ENCODE results near the gene LIME1. TPM values are rescaled to one million over a fixed set of nuclear protein-coding genes. Genes with fewer than 3 reads are reported as not detected.

The LIME1 gene
- total RNA-seq, 1 experiment from 2014 or later: 4.5 TPM

DNA sequence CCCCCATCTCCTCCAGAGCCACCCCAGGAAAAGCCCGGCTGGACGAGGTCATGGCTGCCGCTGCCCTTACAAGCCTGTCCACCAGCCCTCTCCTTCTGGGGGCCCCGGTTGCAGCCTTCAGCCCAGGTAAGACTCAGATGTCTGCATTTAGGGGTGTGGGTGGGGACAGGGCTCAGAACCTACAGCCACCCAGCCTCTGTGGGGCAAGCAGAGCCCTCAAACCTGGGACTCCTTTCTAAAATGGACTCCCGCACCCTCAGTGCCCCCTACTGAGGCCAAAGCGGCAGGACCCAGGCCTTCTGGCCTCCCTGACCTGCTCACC is 4.9 kb downstream of the LIME1 start (continued):
- TF ChIP-seq, protein P1, sequence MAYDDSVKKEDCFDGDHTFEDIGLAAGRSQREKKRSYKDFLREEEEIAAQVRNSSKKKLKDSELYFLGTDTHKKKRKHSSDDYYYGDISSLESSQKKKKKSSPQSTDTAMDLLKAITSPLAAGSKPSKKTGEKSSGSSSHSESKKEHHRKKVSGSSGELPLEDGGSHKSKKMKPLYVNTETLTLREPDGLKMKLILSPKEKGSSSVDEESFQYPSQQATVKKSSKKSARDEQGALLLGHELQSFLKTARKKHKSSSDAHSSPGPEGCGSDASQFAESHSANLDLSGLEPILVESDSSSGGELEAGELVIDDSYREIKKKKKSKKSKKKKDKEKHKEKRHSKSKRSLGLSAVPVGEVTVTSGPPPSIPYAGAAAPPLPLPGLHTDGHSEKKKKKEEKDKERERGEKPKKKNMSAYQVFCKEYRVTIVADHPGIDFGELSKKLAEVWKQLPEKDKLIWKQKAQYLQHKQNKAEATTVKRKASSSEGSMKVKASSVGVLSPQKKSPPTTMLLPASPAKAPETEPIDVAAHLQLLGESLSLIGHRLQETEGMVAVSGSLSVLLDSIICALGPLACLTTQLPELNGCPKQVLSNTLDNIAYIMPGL (CRISPR knock-in tag; IDR thresholded peaks at IDR 0.05): no peak

DNA sequence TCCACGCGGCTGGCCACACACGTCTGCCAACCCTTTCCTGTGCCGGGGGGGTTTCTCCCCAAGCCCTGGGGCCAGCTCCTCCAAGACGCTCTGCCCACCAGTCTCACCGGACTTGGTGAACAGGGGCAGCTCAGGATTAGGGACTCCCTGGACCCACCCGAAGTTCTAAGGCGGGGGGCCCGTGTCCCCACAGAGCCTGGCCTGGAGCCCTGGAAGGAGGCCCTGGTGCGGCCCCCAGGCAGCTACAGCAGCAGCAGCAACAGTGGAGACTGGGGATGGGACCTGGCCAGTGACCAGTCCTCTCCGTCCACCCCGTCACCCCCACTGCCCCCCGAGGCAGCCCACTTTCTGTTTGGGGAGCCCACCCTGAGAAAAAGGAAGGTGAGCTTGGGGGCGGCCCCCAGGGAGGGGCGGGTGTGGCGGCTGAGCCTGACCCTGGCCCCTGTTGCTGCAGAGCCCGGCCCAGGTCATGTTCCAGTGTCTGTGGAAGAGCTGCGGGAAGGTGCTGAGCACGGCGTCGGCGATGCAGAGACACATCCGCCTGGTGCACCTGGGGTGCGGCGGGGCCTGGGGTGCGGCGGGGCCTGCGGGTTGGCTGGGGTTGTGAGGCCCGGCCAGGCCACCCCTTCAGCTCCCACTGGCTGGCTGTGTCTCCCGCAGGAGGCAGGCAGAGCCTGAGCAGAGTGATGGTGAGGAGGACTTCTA is 5.4 kb downstream of the LIME1 start:
- DNase-seq (ENCODE audit: low spot score): no peak
- CTCF ChIA-PET: interaction anchor here (1.0 to 2.1 kb wide), 14 partner anchors 10 to 342 kb away, joined by 3 to 33 read pairs (median 8); partner anchors contain the start of genes ARFRP1, PTK6, TPD52L2 and ZGPAT
- POLR2A ChIA-PET: interaction anchor here (0.9 to 1.5 kb wide), 4 partner anchors 34 to 220 kb away, joined by 3 to 8 read pairs (median 4); partner anchors contain the start of genes ARFRP1, TPD52L2 and ZGPAT
- no peak overlapping the region for H3K27ac Mint-ChIP-seq
- TF ChIP-seq, protein P2, sequence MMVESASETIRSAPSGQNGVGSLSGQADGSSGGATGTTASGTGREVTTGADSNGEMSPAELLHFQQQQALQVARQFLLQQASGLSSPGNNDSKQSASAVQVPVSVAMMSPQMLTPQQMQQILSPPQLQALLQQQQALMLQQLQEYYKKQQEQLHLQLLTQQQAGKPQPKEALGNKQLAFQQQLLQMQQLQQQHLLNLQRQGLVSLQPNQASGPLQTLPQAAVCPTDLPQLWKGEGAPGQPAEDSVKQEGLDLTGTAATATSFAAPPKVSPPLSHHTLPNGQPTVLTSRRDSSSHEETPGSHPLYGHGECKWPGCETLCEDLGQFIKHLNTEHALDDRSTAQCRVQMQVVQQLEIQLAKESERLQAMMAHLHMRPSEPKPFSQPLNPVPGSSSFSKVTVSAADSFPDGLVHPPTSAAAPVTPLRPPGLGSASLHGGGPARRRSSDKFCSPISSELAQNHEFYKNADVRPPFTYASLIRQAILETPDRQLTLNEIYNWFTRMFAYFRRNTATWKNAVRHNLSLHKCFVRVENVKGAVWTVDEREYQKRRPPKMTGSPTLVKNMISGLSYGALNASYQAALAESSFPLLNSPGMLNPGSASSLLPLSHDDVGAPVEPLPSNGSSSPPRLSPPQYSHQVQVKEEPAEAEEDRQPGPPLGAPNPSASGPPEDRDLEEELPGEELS (CRISPR knock-in tag; IDR thresholded peaks at IDR 0.05): no peak
- TF ChIP-seq, protein P3, sequence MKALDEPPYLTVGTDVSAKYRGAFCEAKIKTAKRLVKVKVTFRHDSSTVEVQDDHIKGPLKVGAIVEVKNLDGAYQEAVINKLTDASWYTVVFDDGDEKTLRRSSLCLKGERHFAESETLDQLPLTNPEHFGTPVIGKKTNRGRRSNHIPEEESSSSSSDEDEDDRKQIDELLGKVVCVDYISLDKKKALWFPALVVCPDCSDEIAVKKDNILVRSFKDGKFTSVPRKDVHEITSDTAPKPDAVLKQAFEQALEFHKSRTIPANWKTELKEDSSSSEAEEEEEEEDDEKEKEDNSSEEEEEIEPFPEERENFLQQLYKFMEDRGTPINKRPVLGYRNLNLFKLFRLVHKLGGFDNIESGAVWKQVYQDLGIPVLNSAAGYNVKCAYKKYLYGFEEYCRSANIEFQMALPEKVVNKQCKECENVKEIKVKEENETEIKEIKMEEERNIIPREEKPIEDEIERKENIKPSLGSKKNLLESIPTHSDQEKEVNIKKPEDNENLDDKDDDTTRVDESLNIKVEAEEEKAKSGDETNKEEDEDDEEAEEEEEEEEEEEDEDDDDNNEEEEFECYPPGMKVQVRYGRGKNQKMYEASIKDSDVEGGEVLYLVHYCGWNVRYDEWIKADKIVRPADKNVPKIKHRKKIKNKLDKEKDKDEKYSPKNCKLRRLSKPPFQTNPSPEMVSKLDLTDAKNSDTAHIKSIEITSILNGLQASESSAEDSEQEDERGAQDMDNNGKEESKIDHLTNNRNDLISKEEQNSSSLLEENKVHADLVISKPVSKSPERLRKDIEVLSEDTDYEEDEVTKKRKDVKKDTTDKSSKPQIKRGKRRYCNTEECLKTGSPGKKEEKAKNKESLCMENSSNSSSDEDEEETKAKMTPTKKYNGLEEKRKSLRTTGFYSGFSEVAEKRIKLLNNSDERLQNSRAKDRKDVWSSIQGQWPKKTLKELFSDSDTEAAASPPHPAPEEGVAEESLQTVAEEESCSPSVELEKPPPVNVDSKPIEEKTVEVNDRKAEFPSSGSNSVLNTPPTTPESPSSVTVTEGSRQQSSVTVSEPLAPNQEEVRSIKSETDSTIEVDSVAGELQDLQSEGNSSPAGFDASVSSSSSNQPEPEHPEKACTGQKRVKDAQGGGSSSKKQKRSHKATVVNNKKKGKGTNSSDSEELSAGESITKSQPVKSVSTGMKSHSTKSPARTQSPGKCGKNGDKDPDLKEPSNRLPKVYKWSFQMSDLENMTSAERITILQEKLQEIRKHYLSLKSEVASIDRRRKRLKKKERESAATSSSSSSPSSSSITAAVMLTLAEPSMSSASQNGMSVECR (CRISPR knock-in tag; IDR thresholded peaks at IDR 0.05; ENCODE audit: borderline replicate concordance): no peak
- TF ChIP-seq GTF2I (CRISPR knock-in tag; conservative IDR thresholded peaks at IDR 0.05): no peak
- no peak for TF ChIP-seq CREM (CRISPR knock-in tag; IDR thresholded peaks at IDR 0.05)
- H3K36me3 Mint-ChIP-seq: 0 out of 2 replicates have a peak, but pooled peaks cover 3% of the 10 kb centered on the region
- no peaks in the 10 kb centered on the region for H3K9me3 Mint-ChIP-seq
- ATAC-seq: no peak
- no peaks in the 10 kb centered on the region for H3K27me3 Mint-ChIP-seq (ENCODE audit: low read depth)
- H3K4me1 Mint-ChIP-seq: no peaks in the 10 kb centered on the region
- H3K4me3 Mint-ChIP-seq: no peak overlapping the region

DNA sequence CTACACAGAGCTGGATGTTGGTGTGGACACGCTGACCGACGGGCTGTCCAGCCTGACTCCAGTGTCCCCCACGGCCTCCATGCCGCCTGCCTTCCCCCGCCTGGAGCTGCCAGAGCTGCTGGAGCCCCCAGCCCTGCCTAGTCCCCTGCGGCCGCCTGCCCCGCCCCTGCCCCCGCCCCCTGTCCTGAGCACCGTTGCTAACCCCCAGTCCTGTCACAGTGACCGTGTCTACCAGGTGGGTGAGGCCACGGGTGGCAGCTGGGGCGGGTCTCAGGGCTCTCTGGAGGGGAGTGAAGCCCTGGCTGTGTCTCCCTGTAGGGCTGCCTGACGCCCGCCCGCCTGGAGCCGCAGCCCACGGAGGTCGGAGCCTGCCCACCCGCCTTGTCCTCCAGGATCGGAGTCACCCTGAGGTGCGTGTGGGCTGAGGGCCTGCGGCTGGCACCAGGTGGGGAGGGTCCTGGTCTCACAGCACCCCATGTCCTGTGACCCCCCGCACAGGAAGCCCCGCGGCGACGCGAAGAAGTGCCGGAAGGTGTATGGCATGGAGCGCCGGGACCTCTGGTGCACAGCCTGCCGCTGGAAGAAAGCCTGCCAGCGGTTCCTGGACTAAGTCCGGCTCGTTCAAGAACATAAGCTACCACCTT is 6.0 kb downstream of the LIME1 start:
- no peak overlapping the region for H3K27ac Mint-ChIP-seq
- POLR2A ChIA-PET: interaction anchor here (0.9 to 1.1 kb wide), 2 partner anchors 44 to 221 kb away, joined by 3 read pairs; no protein-coding TSS in a partner anchor
- no peaks in the 10 kb centered on the region for H3K4me1 Mint-ChIP-seq
- 0 out of 2 replicates have a peak, but pooled peaks cover 3% of the 10 kb centered on the region for H3K36me3 Mint-ChIP-seq
- DNase-seq (ENCODE audit: low spot score) (no peak), ATAC-seq (no peak)
- no peaks in the 10 kb centered on the region for H3K9me3 Mint-ChIP-seq
- no peak overlapping the region for H3K4me3 Mint-ChIP-seq
- no peaks in the 10 kb centered on the region for H3K27me3 Mint-ChIP-seq (ENCODE audit: low read depth)
- CTCF ChIA-PET: interaction anchor here (0.6 to 2.1 kb wide), 5 partner anchors 9 to 231 kb away, joined by 3 to 33 read pairs (median 6); partner anchors contain the start of genes ARFRP1 and ZGPAT
- TF ChIP-seq PRRX2 (CRISPR knock-in tag; IDR thresholded peaks at IDR 0.05) (no peak), NFYB (CRISPR knock-in tag; conservative IDR thresholded peaks at IDR 0.05; ENCODE audit: low read depth) (no peak), CREM (CRISPR knock-in tag; IDR thresholded peaks at IDR 0.05) (no peak), ZNF219 (CRISPR knock-in tag; IDR thresholded peaks at IDR 0.05; ENCODE audit: borderline replicate concordance) (no peak), EMX1 (CRISPR knock-in tag; IDR thresholded peaks at IDR 0.05) (no peak), NR1H2 (CRISPR knock-in tag; IDR thresholded peaks at IDR 0.05) (no peak), JAZF1 (CRISPR knock-in tag; IDR thresholded peaks at IDR 0.05) (no peak), NR3C1 (CRISPR knock-in tag; conservative IDR thresholded peaks at IDR 0.05; ENCODE audit: low read depth) (no peak), GRHL2 (CRISPR knock-in tag; IDR thresholded peaks at IDR 0.05; ENCODE audit: insufficient replicate concordance, severe bottlenecking) (no peak), TEAD1 (CRISPR knock-in tag; IDR thresholded peaks at IDR 0.05) (no peak), TP53 (CRISPR knock-in tag; IDR thresholded peaks at IDR 0.05) (no peak), GTF2I (CRISPR knock-in tag; conservative IDR thresholded peaks at IDR 0.05) (no peak)
- TF ChIP-seq, protein P4, sequence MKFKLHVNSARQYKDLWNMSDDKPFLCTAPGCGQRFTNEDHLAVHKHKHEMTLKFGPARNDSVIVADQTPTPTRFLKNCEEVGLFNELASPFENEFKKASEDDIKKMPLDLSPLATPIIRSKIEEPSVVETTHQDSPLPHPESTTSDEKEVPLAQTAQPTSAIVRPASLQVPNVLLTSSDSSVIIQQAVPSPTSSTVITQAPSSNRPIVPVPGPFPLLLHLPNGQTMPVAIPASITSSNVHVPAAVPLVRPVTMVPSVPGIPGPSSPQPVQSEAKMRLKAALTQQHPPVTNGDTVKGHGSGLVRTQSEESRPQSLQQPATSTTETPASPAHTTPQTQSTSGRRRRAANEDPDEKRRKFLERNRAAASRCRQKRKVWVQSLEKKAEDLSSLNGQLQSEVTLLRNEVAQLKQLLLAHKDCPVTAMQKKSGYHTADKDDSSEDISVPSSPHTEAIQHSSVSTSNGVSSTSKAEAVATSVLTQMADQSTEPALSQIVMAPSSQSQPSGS (CRISPR knock-in tag; IDR thresholded peaks at IDR 0.05; ENCODE audit: borderline replicate concordance, low read depth): no peak
- TF ChIP-seq, protein P5, sequence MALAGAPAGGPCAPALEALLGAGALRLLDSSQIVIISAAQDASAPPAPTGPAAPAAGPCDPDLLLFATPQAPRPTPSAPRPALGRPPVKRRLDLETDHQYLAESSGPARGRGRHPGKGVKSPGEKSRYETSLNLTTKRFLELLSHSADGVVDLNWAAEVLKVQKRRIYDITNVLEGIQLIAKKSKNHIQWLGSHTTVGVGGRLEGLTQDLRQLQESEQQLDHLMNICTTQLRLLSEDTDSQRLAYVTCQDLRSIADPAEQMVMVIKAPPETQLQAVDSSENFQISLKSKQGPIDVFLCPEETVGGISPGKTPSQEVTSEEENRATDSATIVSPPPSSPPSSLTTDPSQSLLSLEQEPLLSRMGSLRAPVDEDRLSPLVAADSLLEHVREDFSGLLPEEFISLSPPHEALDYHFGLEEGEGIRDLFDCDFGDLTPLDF (CRISPR knock-in tag; IDR thresholded peaks at IDR 0.05): no peak
- TF ChIP-seq, protein P6, sequence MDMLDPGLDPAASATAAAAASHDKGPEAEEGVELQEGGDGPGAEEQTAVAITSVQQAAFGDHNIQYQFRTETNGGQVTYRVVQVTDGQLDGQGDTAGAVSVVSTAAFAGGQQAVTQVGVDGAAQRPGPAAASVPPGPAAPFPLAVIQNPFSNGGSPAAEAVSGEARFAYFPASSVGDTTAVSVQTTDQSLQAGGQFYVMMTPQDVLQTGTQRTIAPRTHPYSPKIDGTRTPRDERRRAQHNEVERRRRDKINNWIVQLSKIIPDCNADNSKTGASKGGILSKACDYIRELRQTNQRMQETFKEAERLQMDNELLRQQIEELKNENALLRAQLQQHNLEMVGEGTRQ (CRISPR knock-in tag; IDR thresholded peaks at IDR 0.05): no peak

Data from WTC11 (cell line).